ENCODE data around the gene ECI1.

GRCh38 chr16:2238150-2238837 is 13.1 kb downstream of the ECI1 start:
- TF ChIP-seq ZNF597 (CRISPR knock-in tag; IDR thresholded peaks at IDR 0.05) (no peak), MYNN (CRISPR knock-in tag; IDR thresholded peaks at IDR 0.05; ENCODE audit: low read depth) (no peak), HNRNPUL1 (IDR thresholded peaks at IDR 0.05; ENCODE audit: low read depth, low read length) (no peak), FOXK2 (IDR thresholded peaks at IDR 0.05) (no peak), SNAPC2 (CRISPR knock-in tag; IDR thresholded peaks at IDR 0.05) (no peak), NFE2L2 (IDR thresholded peaks at IDR 0.05; ENCODE audit: low read length) (no peak), NR3C1 (CRISPR knock-in tag; IDR thresholded peaks at IDR 0.05) (no peak), TGIF2 (CRISPR knock-in tag; IDR thresholded peaks at IDR 0.05) (no peak), SP4 (CRISPR knock-in tag; IDR thresholded peaks at IDR 0.05) (no peak)

Data from HepG2 (cell line).